Measurements from ENCODE around the gene SLC39A3.

DNA sequence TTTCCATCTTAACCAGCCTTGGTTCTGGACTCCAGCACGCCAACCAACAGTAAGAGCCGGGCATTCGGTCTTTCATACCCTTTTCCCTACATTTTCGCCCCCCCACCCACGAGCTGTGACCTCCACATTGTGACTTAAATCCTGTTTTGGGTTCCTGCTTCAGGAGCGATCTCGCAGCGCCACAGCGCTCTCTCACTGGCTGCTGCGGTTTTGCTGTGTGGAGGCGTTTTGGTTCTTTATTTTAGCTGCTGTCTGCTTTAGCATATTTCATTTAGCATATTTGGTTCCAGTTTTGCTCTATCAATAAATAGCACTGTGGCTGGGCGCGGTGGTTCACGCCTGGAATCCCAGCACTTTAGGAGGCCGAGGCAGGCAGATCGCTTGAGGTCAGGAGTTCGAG is 19.5 kb upstream of the SLC39A3 start:
- TF ChIP-seq, protein P1, sequence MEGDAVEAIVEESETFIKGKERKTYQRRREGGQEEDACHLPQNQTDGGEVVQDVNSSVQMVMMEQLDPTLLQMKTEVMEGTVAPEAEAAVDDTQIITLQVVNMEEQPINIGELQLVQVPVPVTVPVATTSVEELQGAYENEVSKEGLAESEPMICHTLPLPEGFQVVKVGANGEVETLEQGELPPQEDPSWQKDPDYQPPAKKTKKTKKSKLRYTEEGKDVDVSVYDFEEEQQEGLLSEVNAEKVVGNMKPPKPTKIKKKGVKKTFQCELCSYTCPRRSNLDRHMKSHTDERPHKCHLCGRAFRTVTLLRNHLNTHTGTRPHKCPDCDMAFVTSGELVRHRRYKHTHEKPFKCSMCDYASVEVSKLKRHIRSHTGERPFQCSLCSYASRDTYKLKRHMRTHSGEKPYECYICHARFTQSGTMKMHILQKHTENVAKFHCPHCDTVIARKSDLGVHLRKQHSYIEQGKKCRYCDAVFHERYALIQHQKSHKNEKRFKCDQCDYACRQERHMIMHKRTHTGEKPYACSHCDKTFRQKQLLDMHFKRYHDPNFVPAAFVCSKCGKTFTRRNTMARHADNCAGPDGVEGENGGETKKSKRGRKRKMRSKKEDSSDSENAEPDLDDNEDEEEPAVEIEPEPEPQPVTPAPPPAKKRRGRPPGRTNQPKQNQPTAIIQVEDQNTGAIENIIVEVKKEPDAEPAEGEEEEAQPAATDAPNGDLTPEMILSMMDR (IDR thresholded peaks at IDR 0.05) = no peak
- TF ChIP-seq, protein P2, sequence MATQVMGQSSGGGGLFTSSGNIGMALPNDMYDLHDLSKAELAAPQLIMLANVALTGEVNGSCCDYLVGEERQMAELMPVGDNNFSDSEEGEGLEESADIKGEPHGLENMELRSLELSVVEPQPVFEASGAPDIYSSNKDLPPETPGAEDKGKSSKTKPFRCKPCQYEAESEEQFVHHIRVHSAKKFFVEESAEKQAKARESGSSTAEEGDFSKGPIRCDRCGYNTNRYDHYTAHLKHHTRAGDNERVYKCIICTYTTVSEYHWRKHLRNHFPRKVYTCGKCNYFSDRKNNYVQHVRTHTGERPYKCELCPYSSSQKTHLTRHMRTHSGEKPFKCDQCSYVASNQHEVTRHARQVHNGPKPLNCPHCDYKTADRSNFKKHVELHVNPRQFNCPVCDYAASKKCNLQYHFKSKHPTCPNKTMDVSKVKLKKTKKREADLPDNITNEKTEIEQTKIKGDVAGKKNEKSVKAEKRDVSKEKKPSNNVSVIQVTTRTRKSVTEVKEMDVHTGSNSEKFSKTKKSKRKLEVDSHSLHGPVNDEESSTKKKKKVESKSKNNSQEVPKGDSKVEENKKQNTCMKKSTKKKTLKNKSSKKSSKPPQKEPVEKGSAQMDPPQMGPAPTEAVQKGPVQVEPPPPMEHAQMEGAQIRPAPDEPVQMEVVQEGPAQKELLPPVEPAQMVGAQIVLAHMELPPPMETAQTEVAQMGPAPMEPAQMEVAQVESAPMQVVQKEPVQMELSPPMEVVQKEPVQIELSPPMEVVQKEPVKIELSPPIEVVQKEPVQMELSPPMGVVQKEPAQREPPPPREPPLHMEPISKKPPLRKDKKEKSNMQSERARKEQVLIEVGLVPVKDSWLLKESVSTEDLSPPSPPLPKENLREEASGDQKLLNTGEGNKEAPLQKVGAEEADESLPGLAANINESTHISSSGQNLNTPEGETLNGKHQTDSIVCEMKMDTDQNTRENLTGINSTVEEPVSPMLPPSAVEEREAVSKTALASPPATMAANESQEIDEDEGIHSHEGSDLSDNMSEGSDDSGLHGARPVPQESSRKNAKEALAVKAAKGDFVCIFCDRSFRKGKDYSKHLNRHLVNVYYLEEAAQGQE (IDR thresholded peaks at IDR 0.05; ENCODE audit: insufficient read depth in 1 of 2, low read depth in 2 of 2, low read length in 1 of 2) = no peak
